Sigmoid colon (tissue), 3 donors: ENCODE results near the gene SETMAR.

ENCODE experiments used
- CTCF ChIP-seq, 4 experiments: fragments of 450-650 bp in 3 of 4; fragments of 200-600 bp in 1 of 4; IDR thresholded peaks; one replicate each; pipeline ENCODE4 v1.5.1; 2016 to 2019; ENCODE audit warnings: antibody characterized with exemption in 4 of 4, mild to moderate bottlenecking in 3 of 4, moderate library complexity in 2 of 4
- POLR2A ChIP-seq, 2 donors: fragments of 450-650 bp; IDR thresholded peaks; one replicate each; pipeline ENCODE4 v1.6.1; 2016; ENCODE audit warnings: antibody characterized with exemption in 2 of 2, mild to moderate bottlenecking in 2 of 2, moderate library complexity in 2 of 2

DNA sequence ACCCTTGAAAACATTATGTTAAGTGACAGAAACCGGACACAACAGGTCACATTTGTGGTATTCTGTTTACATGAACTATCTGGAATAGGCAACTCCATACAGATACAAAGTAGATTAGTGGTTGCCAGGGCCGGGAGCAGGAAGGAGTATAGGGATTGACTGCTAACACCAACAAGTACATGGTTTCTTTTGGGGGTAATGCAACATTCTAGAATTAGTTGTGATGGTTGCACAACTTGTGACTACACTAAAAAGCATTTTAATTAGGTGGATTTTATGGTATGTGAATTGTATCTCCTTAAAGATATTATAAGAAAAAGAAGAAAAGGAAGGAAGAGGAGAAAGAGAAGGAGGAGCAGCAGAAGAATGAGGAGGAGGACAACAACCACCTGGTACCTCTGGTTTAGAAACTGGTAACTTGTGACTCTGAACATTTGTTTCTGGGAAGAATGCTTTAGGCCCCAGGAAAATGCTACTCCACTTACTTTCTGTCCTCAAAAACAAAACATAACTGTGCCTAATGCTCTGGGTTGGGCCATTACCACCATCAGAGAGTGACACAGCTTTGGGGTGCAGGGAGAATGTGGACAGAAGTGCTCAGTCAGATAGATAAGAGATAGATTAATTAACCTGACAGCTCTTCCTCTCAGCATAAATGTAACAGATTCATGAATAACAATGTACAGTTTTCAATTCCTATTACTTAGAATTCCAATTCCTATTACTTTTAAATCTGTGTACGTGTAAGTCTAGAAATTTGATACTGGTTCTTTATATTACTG lies 20.3 kb downstream of the SETMAR start:
- TF ChIP-seq CTCF (IDR thresholded peaks at IDR 0.05) (no peak), POLR2A (IDR thresholded peaks at IDR 0.05) (no peak)
